ENCODE data around the gene LRRC66.

LRRC66 gene

GRCh38 chr4:52019936-52020657, at the start of gene LRRC66:
Gene LRRC66, minus strand, starts transcription at chr4:52020363. Its CDS starts 2,750 bp downstream, at chr4:52017613.
- DNase-seq, result no peak

- DNase-seq, result no peak
Measured at GRCh38 chr4:52069571-52069970, 49.4 kb upstream of the LRRC66 start.

- DNase-seq, result no peak
Measured at GRCh38 chr4:52059372-52059771, 39.2 kb upstream of the LRRC66 start.

GRCh38 chr4:52058275-52058674, 38.1 kb upstream of the LRRC66 start:
- no peak for DNase-seq

GRCh38 chr4:52057196-52057595, 37.0 kb upstream of the LRRC66 start:
- no peak for DNase-seq

GRCh38 chr4:52054254-52054653, 34.1 kb upstream of the LRRC66 start:
- DNase-seq, result no peak

GRCh38 chr4:52052475-52052780, 32.3 kb upstream of the LRRC66 start:
- DNase-seq, result no peak

GRCh38 chr4:52051615-52052474, 31.7 kb upstream of the LRRC66 start:
- no peak for DNase-seq

GRCh38 chr4:52051213-52051614, 31.1 kb upstream of the LRRC66 start, which contains the start of gene SPATA18:
Gene SPATA18, plus strand, starts transcription at chr4:52051304. Its CDS starts 401 bp downstream, at chr4:52051705.
- DNase-seq, result no peak

- DNase-seq, result no peak
Measured at GRCh38 chr4:52049266-52049665, 29.1 kb upstream of the LRRC66 start.

GRCh38 chr4:52045028-52045427, 24.9 kb upstream of the LRRC66 start:
- DNase-seq, result no peak

- DNase-seq, result peak; percentile 74
Measured at GRCh38 chr4:52038103-52038912, 18.1 kb upstream of the LRRC66 start, which contains the start of gene SGCB. Gene SGCB, minus strand, starts transcription at chr4:52038299. Its CDS starts 40 bp downstream, at chr4:52038259.

GRCh38 chr4:52037689-52038102, 17.5 kb upstream of the LRRC66 start:
- peak; percentile 30 for DNase-seq

- DNase-seq, result no peak
Measured at GRCh38 chr4:52036886-52037530, 16.8 kb upstream of the LRRC66 start.

GRCh38 chr4:52035190-52035589, 15.0 kb upstream of the LRRC66 start:
- DNase-seq, result no peak

GRCh38 chr4:52032005-52032404, 11.8 kb upstream of the LRRC66 start:
- no peak for DNase-seq

GRCh38 chr4:52028970-52029369, 8.8 kb upstream of the LRRC66 start:
- DNase-seq, result no peak

GRCh38 chr4:52017814-52018213, 2.3 kb downstream of the LRRC66 start:
- no peak for DNase-seq

GRCh38 chr4:52016981-52017380, 3.2 kb downstream of the LRRC66 start:
- DNase-seq, result no peak

- no peak for DNase-seq
Measured at GRCh38 chr4:52015366-52015765, 4.8 kb downstream of the LRRC66 start.

GRCh38 chr4:52014903-52015302, 5.3 kb downstream of the LRRC66 start:
- DNase-seq, result no peak

- no peak for DNase-seq
Measured at GRCh38 chr4:52012651-52013050, 7.5 kb downstream of the LRRC66 start.

- no peak for DNase-seq
Measured at GRCh38 chr4:52010986-52011385, 9.2 kb downstream of the LRRC66 start.

Data from activated CD4-positive, alpha-beta T cell treated with anti-CD3 and anti-CD28 coated beads, Interleukin-2, amount 50 U/mL, for 16 hours (primary cell).